Activated CD8-positive, alpha-beta memory T cell treated with anti-CD3 and anti-CD28 coated beads, Interleukin-2, amount 50 U/mL, for 24 hours (primary cell): Measurements from ENCODE around the gene KLHL10.
A peak's percentile ranks its signal among the peaks of the same experiment; 100 is the strongest.
"Not testable (repeated sequence)": the region's sequence is repeated elsewhere in the genome, so short reads cannot be mapped to it uniquely, and the experiment has no call there.

Experiments used
- DNase-seq: peaks from one replicate; pipeline ENCODE4 v3.0.0-alpha.2; 2020; ENCODE audit errors: extremely low read depth

The KLHL10 gene

GRCh38 chr17:41851382-41851781 is 13.8 kb downstream of the KLHL10 start:
- not testable (repeated sequence) for DNase-seq

GRCh38 chr17:41860254-41860931 is 22.8 kb downstream of the KLHL10 start:
- DNase-seq: no peak

GRCh38 chr17:41863074-41863848 is 25.6 kb downstream of the KLHL10 start:
- DNase-seq: no peak

- DNase-seq: no peak
Measured at GRCh38 chr17:41864498-41864835, 26.8 kb downstream of the KLHL10 start.

GRCh38 chr17:41864836-41865595 is 27.4 kb downstream of the KLHL10 start, which contains the start of gene KLHL11:
Gene KLHL11, minus strand, starts transcription at chr17:41865423. Its CDS starts 53 bp downstream, at chr17:41865370.
- peak; percentile 63 for DNase-seq

- DNase-seq: no peak
Measured at GRCh38 chr17:41865596-41865893, 27.9 kb downstream of the KLHL10 start.

GRCh38 chr17:41868568-41868967 is 30.9 kb downstream of the KLHL10 start:
- DNase-seq: no peak

- no peak for DNase-seq
Measured at GRCh38 chr17:41869426-41869825, 31.8 kb downstream of the KLHL10 start.

GRCh38 chr17:41870097-41870496 is 32.5 kb downstream of the KLHL10 start:
- DNase-seq: no peak

GRCh38 chr17:41870627-41871026 is 33.0 kb downstream of the KLHL10 start:
- no peak for DNase-seq

GRCh38 chr17:41871789-41872188 is 34.2 kb downstream of the KLHL10 start:
- no peak for DNase-seq

GRCh38 chr17:41873559-41874292 is 36.1 kb downstream of the KLHL10 start:
- no peak for DNase-seq

GRCh38 chr17:41874293-41874670 is 36.7 kb downstream of the KLHL10 start:
- not testable (repeated sequence) for DNase-seq

- DNase-seq: no peak
Measured at GRCh38 chr17:41880130-41880529, 42.5 kb downstream of the KLHL10 start.

GRCh38 chr17:41882756-41883155 is 45.1 kb downstream of the KLHL10 start:
- no peak for DNase-seq

GRCh38 chr17:41885733-41886132 is 48.1 kb downstream of the KLHL10 start:
- no peak for DNase-seq

- no peak for DNase-seq
Measured at GRCh38 chr17:41888332-41888965, 50.8 kb downstream of the KLHL10 start.

- no peak for DNase-seq
Measured at GRCh38 chr17:41891135-41892020, 53.8 kb downstream of the KLHL10 start.

GRCh38 chr17:41892021-41892376 is 54.4 kb downstream of the KLHL10 start:
- no peak for DNase-seq

- no peak for DNase-seq
Measured at GRCh38 chr17:41893384-41893783, 55.8 kb downstream of the KLHL10 start.
